ENCODE data around the gene SMCO2. TPM values are rescaled to one million over a fixed set of nuclear protein-coding genes. Genes with fewer than 3 reads are reported as not detected.

The SMCO2 gene
- total and polyA plus RNA-seq, 2 of the 8 experiments (the other 6 are each of a cell fraction or from before 2014, with no cell fraction given), result 0.24 to 0.80 TPM

DNA sequence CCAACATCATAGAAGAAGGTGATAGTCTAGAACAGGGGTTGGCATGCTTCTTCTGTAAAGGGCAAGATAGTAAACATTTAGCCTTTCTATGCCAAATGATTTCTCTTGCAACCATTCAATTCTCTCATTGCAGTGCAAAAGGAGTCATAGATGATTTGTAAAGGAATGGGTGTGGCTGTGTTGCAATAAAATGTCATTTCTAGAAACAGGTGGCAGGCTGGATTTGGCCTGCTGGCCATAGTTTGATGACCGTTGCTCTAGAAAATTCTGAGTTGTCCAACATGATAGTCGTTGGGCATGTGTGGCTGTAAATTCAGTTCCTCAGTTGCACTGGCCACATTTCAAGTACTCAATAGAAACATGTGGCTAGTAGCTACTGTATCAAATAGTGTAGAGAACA is 21.7 kb downstream of the SMCO2 start:
- Histone ChIP-seq H2AK5ac (ENCODE audit: low read depth, low read length) (no peak overlapping the region), H2BK15ac (ENCODE audit: low read length) (no peak overlapping the region), H3K56ac (replicated peaks; ENCODE audit: insufficient read length, low read depth, low read length) (no peak overlapping the region), H3K23me2 (ENCODE audit: low read depth, low read length) (no peaks in the 10 kb centered on the region; the same call in 1 of the 2 replicates), H3K27ac (ENCODE audit: low read depth, low read length) (no peak overlapping the region), H3K4ac (replicated peaks; ENCODE audit: insufficient read length, low read depth, low read length) (no peak overlapping the region), H3K9ac (replicated peaks in 1 of 4; ENCODE audit: extremely low read depth in 1 of 4, low read depth in 3 of 4, low read length in 3 of 4) (no peak overlapping the region), H3K4me2 (ENCODE audit: insufficient read depth in 1 of 2, low read depth in 2 of 2, low read length in 2 of 2) (no peak overlapping the region), H4K5ac (ENCODE audit: insufficient read length, low read depth, low read length) (no peak overlapping the region), H3K27me3 (replicated peaks in 1 of 4; ENCODE audit: control insufficient read depth in 3 of 4, extremely low read depth in 1 of 4, insufficient read depth in 3 of 4, low read length in 3 of 4) (no peaks in the 10 kb centered on the region), H4K91ac (replicated peaks; ENCODE audit: insufficient read length, low read length) (no peak overlapping the region), H4K8ac (ENCODE audit: extremely low read depth, insufficient read depth, low read length) (no peak overlapping the region), H3K18ac (ENCODE audit: extremely low read depth, low read length) (no peak overlapping the region), H2AFZ (ENCODE audit: low read length) (no peak overlapping the region), H2BK12ac (ENCODE audit: low read depth, low read length) (no peak overlapping the region), H2BK5ac (ENCODE audit: low read depth, low read length) (no peak overlapping the region), H3K79me1 (ENCODE audit: low read depth, low read length) (no peaks in the 10 kb centered on the region), H2BK20ac (ENCODE audit: low read length) (no peak overlapping the region), H4K20me1 (replicated peaks in 1 of 2; ENCODE audit: control insufficient read depth in 1 of 2, insufficient read depth in 2 of 2, low read length in 2 of 2) (no peaks in the 10 kb centered on the region), H3K4me3 (ENCODE audit: extremely low read depth in 1 of 4, insufficient read depth in 2 of 4, low read depth in 3 of 4, low read length in 4 of 4) (no peak overlapping the region), H3K9me3 (ENCODE audit: insufficient read depth in 2 of 2, low read depth in 1 of 2, low read length in 1 of 2) (no peaks in the 10 kb centered on the region), H3K79me2 (ENCODE audit: control insufficient read depth in 1 of 2, insufficient read depth in 2 of 2, low read length in 2 of 2) (no peaks in the 10 kb centered on the region), H3K36me3 (ENCODE audit: control insufficient read depth in 2 of 4, insufficient read depth in 4 of 4, low read length in 3 of 4) (no peaks in the 10 kb centered on the region), H3K23ac (ENCODE audit: insufficient read length) (no peak overlapping the region), H3K14ac (ENCODE audit: insufficient read length) (no peak overlapping the region), H2BK120ac (replicated peaks; ENCODE audit: low read depth, low read length) (no peak overlapping the region), H3K4me1 (replicated peaks in 1 of 4; ENCODE audit: control insufficient read depth in 3 of 4, insufficient read depth in 4 of 4, low read length in 3 of 4) (no peaks in the 10 kb centered on the region)
- ChIA-PET CTCF (ENCODE audit: partially characterized antibody) (interaction anchor here (1.0 kb wide), 1 partner anchor 21 kb away, joined by 3 read pairs; no protein-coding TSS in a partner anchor), POLR2A (ENCODE audit: partially characterized antibody) (no interaction called here)
- 74% methylated on average over 2 of the region's 2 CpGs; no CpG with 5 or more reads in 1 of the 2 experiments for WGBS, 2 experiments (ENCODE audit: extremely low coverage in 1 of 2, insufficient coverage in 1 of 2, insufficient read length in 1 of 2, insufficient replicate concordance in 2 of 2, low coverage in 1 of 2, low lambda C conversion rate in 2 of 2, missing lambda C conversion rate in 1 of 2)
- DNase-seq (ENCODE audit: low read depth in 1 of 2, low spot score in 2 of 2) (no peak), FAIRE-seq (no peak)
- TF ChIP-seq NRF1 (IDR thresholded peaks at IDR 0.05; ENCODE audit: low read depth, low read length), result no peak
- TF ChIP-seq KDM4A (IDR thresholded peaks at IDR 0.05; ENCODE audit: low read depth, low read length, severe bottlenecking), result no peak
- TF ChIP-seq, protein P1, sequence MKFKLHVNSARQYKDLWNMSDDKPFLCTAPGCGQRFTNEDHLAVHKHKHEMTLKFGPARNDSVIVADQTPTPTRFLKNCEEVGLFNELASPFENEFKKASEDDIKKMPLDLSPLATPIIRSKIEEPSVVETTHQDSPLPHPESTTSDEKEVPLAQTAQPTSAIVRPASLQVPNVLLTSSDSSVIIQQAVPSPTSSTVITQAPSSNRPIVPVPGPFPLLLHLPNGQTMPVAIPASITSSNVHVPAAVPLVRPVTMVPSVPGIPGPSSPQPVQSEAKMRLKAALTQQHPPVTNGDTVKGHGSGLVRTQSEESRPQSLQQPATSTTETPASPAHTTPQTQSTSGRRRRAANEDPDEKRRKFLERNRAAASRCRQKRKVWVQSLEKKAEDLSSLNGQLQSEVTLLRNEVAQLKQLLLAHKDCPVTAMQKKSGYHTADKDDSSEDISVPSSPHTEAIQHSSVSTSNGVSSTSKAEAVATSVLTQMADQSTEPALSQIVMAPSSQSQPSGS (IDR thresholded peaks at IDR 0.05; ENCODE audit: low read length), result no peak
- no peak for TF ChIP-seq POU5F1 (IDR thresholded peaks at IDR 0.05; ENCODE audit: low read depth, low read length)
- no peak for TF ChIP-seq SP1 (IDR thresholded peaks at IDR 0.05; ENCODE audit: low read depth, low read length)
- no peak for TF ChIP-seq CREB1 (IDR thresholded peaks at IDR 0.05)
- no peak for TF ChIP-seq SAP30 (IDR thresholded peaks at IDR 0.05; ENCODE audit: insufficient read depth, insufficient replicate concordance, low read length)

Measured in H1 (cell line).